ENCODE data around the gene SUCNR1. TPM values are rescaled to one million over a fixed set of nuclear protein-coding genes. Genes with fewer than 3 reads are reported as not detected.

The SUCNR1 gene
- total and polyA plus RNA-seq, 3 experiments from 2014 or later: not detected

Other genes starting within 250 kb of the SUCNR1 start
- gene AADACL2, start 139.7 kb upstream of the SUCNR1 start, total RNA-seq: not detected
- gene AADACL2, start 139.7 kb upstream of the SUCNR1 start, polyA plus RNA-seq: not detected
- gene AADAC, start 59.5 kb upstream of the SUCNR1 start, total RNA-seq: not detected
- not detected for gene AADAC, start 59.5 kb upstream of the SUCNR1 start, polyA plus RNA-seq